GM23248 (cell line): ENCODE measurements around the gene CMTM5. TPM values are rescaled to one million over a fixed set of nuclear protein-coding genes. Genes with fewer than 3 reads are reported as not detected.

Source experiments
- DNase-seq: peaks from one replicate; pipeline ENCODE4 v3.0.0-alpha.2; 2015
- H2AFZ ChIP-seq: fragments of 200-600 bp; sonication (generic); 2 replicates; pipeline ENCODE4 v1.6.1; 2016; ENCODE audit warnings: antibody characterized with exemption
- H3F3A ChIP-seq: fragments of 200-600 bp; sonication (generic); 2 replicates; pipeline ENCODE4 v1.6.1; 2016; ENCODE audit warnings: mild to moderate bottlenecking, antibody characterized with exemption, mixed run types; ENCODE audit not compliant: insufficient read depth
- H3K27ac ChIP-seq: fragments of 200-600 bp; sonication (generic); 2 replicates; pipeline ENCODE4 v1.5.1; 2016; ENCODE audit warnings: mild to moderate bottlenecking
- H3K27me3 ChIP-seq: fragments of 200-600 bp; sonication (generic); replicated peaks from 2 replicates; pipeline ENCODE4 v1.6.1; 2016; ENCODE audit warnings: mild to moderate bottlenecking; ENCODE audit not compliant: insufficient read depth
- H3K36me3 ChIP-seq: fragments of 200-600 bp; sonication (generic); 2 replicates; pipeline ENCODE4 v1.6.1; 2016; ENCODE audit warnings: low read depth, mild to moderate bottlenecking
- H3K4me1 ChIP-seq: fragments of 200-600 bp; sonication (generic); 2 replicates; pipeline ENCODE4 v1.6.1; 2016; ENCODE audit warnings: mild to moderate bottlenecking; ENCODE audit not compliant: insufficient read depth
- H3K4me2 ChIP-seq: fragments of 200-600 bp; sonication (generic); one replicate; pipeline ENCODE4 v1.6.1; 2016; ENCODE audit warnings: mild to moderate bottlenecking; ENCODE audit not compliant: unreplicated experiment
- H3K4me3 ChIP-seq: fragments of 200-600 bp; sonication (generic); 2 replicates; pipeline ENCODE4 v1.5.1; 2016; ENCODE audit warnings: mild to moderate bottlenecking
- H3K79me2 ChIP-seq: fragments of 200-600 bp; sonication (generic); 2 replicates; pipeline ENCODE4 v1.6.1; 2016; ENCODE audit warnings: mild to moderate bottlenecking; ENCODE audit not compliant: insufficient read depth
- H3K9ac ChIP-seq: fragments of 200-600 bp; sonication (generic); 2 replicates; pipeline ENCODE4 v1.6.1; 2016; ENCODE audit warnings: mild to moderate bottlenecking
- H3K9me2 ChIP-seq: fragments of 200-600 bp; sonication (generic); 2 replicates; pipeline ENCODE4 v1.6.1; 2016; ENCODE audit warnings: mixed run types, mild to moderate bottlenecking, moderate library complexity; ENCODE audit not compliant: insufficient read depth
- H3K9me3 ChIP-seq: fragments of 200-600 bp; sonication (generic); one replicate; pipeline ENCODE4 v1.6.1; 2017; ENCODE audit warnings: low read depth
- H4K20me1 ChIP-seq: fragments of 200-600 bp; sonication (generic); 2 replicates; pipeline ENCODE4 v1.6.0; 2016; ENCODE audit not compliant: insufficient read depth
- EZH2 ChIP-seq: fragments of 200-600 bp; sonication (generic); IDR thresholded peaks from 2 replicates; pipeline ENCODE4 v1.6.1; 2018; ENCODE audit warnings: antibody characterized with exemption, mild to moderate bottlenecking; ENCODE audit not compliant: insufficient read depth, poor library complexity, severe bottlenecking
- EZH2phosphoT487 ChIP-seq: fragments of 200-600 bp; sonication (generic); IDR thresholded peaks from 2 replicates; pipeline ENCODE4 v1.6.1; 2018; ENCODE audit warnings: antibody characterized with exemption, moderate library complexity, mild to moderate bottlenecking, low read depth; ENCODE audit not compliant: insufficient read depth
- WGBS, 2 experiments: methylation state at CpG; one replicate each; pipeline ENCODE4 v1.1.6; 2015 to 2017; ENCODE audit warnings: low lambda C conversion rate in 2 of 2, low coverage in 1 of 2; ENCODE audit errors: missing lambda C conversion rate in 2 of 2; 5-methylcytosine and 5-hydroxymethylcytosine counted together
- in situ Hi-C: fragments of 300-500 bp; cut with MboI; formaldehyde crosslinking; loops from 2 replicates; pipeline ENCODE4 v1.15.0; 2020
- polyA plus RNA-seq: library from polyadenylated mRNA; unstranded; fragments of >200 nt; fragmentation: Nextera tagmentation; extraction: Ambion mirVana; gene quantifications from 2 replicates; pipeline ENCODE4 v1.2.1, GENCODE V29; 2016
- total RNA-seq: library from RNA; depleted of rRNA; stranded (reverse); fragments of >200 nt; shearing (Covaris generic); gene quantifications from 2 replicates; pipeline ENCODE4 v1.2.3, GENCODE V29; 2014

CMTM5 gene
- total and polyA plus RNA-seq, 2 experiments from 2014 or later, result not detected

- Histone ChIP-seq H3K9me3 (no peaks in the 10 kb centered on the region), H3F3A (no peaks in the 10 kb centered on the region), H3K4me3 (no peak overlapping the region), H3K27me3 (no peaks in the 10 kb centered on the region), H2AFZ (no peak overlapping the region), H3K4me1 (no peaks in the 10 kb centered on the region), H4K20me1 (no peaks in the 10 kb centered on the region), H3K36me3 (no peaks in the 10 kb centered on the region), H3K27ac (no peak overlapping the region), H3K9ac (no peak overlapping the region), H3K79me2 (no peaks in the 10 kb centered on the region), H3K9me2 (no peaks in the 10 kb centered on the region), H3K4me2 (no peak overlapping the region)
- TF ChIP-seq EZH2, result no peak
- no peak for TF ChIP-seq EZH2phosphoT487
- WGBS, 2 experiments, result 80 to 90% methylated on average over 3 to 6 of the region's 6 CpGs
- no peak for DNase-seq
- in situ Hi-C loops, result no loop called here
Observed at GRCh38 chr14:23348297-23348655, 28.6 kb upstream of the CMTM5 start.

DNA sequence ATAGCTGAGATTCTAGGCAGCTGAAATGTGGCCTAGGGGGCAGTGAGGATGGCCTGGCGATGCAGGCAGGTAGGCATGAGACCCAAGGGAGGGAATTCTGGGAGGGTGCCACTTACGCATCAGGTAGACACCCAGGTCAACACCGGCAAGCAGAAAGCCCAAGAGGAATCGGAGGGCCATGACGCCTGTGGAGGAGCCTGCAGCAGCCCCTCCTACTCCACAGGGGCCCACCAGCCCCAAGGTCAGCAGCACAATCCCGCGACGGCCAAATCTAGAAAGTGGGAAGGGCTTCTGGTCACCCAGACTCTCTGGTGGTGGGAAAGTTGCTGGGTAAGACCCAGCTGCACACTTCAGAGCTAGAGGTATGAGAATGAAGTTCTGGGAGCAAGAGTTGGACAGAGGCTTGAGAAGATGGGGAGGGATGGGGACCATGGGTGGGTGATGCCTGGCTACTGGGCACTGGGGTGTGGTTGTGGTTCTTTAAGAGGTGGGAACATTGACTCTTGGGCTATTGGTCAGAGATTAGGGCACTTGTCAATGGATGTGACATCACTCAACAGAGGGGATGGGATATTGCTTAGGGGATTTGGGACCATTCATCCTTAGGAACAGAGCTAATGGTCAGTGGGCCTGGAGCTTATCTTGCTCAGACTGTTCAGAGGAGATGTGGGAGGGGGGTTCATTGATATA lies 27.5 kb upstream of the CMTM5 start:
- 87 to 94% methylated on average over 8 of the region's 8 CpGs for WGBS, 2 experiments
- Histone ChIP-seq H4K20me1 (no peaks in the 10 kb centered on the region), H3K9ac (no peak overlapping the region), H3K4me2 (no peak overlapping the region), H3K27me3 (no peaks in the 10 kb centered on the region), H3K4me3 (no peak overlapping the region), H3K9me2 (no peaks in the 10 kb centered on the region), H3K79me2 (no peaks in the 10 kb centered on the region), H3F3A (no peaks in the 10 kb centered on the region), H3K4me1 (no peaks in the 10 kb centered on the region), H3K9me3 (no peaks in the 10 kb centered on the region), H3K36me3 (no peaks in the 10 kb centered on the region), H3K27ac (no peak overlapping the region), H2AFZ (no peak overlapping the region)
- TF ChIP-seq EZH2, result no peak
- TF ChIP-seq EZH2phosphoT487, result no peak
- DNase-seq, result no peak
- in situ Hi-C loops, result no loop called here

DNA sequence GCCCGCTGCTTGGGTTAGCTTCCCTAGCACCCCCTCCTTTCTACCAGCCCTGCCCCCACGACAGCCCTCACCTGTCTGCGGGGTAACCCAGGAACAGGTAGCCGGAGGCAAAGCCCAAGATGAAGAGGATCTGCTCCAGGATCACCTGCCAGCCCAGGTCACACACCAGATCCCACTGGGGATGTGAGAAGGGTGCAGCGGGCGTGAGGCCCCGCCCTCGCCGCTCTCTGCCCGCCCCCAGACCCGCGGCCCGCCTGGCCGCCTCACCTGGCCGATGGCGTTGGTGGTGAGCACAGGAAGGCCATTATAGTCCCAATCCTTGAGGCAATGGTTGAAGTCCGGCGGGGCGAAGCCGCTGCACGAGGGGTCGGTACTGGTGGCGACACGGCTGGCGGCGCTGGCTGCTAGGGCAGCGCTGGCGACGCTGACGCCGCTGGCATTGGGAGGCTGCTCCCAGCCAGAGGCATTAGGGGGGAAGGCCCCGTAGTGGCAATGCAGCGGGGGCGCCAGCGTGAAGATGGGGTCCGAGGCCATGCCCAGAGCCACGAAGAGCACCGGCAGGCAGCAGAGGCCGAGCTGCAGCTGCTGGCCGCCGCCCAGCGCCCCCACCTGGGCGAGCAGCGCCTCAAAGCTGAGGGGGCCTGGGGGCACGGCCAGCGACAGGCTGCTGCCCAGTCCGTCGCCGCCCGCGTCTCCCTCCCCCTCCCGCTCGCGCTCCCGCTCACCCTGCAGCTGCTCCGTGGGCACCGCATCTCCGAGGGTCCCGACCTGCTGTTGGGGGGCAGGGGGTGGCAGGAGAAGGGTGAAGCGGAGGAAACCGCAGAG lies 25.0 kb upstream of the CMTM5 start:
- Histone ChIP-seq H3K4me1 (no peaks in the 10 kb centered on the region), H3K9ac (peak overlapping the region; percentile 65), H3K27me3 (no peaks in the 10 kb centered on the region), H3K79me2 (no peaks in the 10 kb centered on the region), H4K20me1 (no peaks in the 10 kb centered on the region), H3K27ac (no peak overlapping the region), H3K9me2 (no peaks in the 10 kb centered on the region), H3F3A (no peaks in the 10 kb centered on the region), H3K9me3 (no peaks in the 10 kb centered on the region), H3K4me2 (peak overlapping the region; percentile 81), H2AFZ (peak overlapping the region; percentile 57), H3K36me3 (no peaks in the 10 kb centered on the region), H3K4me3 (peak overlapping the region; percentile 77)
- whole genome bisulfite sequencing, 2 experiments, result 7 to 10% methylated on average over 50 to 58 of the region's 61 CpGs
- TF ChIP-seq EZH2phosphoT487 (no peak), EZH2 (no peak)
- DNase-seq, result peak; percentile 34
- in situ Hi-C loops, result no loop called here

GRCh38 chr14:23352506-23353432 lies 24.1 kb upstream of the CMTM5 start, which contains the start of gene SLC22A17:
Gene SLC22A17 (minus strand): TSS chr14:23352887.
- Histone ChIP-seq H2AFZ (peak within 1 kb of the TSS; percentile 57), H3K9me2 (no peaks in the 10 kb centered on the region)

More at GRCh38 chr14:23352506-23353432, 24.1 kb upstream of the CMTM5 start, which contains the start of gene SLC22A17:
- TF ChIP-seq EZH2 (no peak), EZH2phosphoT487 (no peak)
- Histone ChIP-seq H3K27ac (peak within 1 kb of the TSS; percentile 44), H4K20me1 (no peaks in the 10 kb centered on the region), H3F3A (no peaks in the 10 kb centered on the region), H3K9ac (peak within 1 kb of the TSS; percentile 65), H3K4me2 (peak within 1 kb of the TSS; percentile 81), H3K79me2 (no peaks in the 10 kb centered on the region), H3K4me3 (peak within 1 kb of the TSS; percentile 77), H3K9me3 (no peaks in the 10 kb centered on the region), H3K4me1 (no peaks in the 10 kb centered on the region), H3K36me3 (0 out of 2 replicates have a peak, but pooled peaks cover 4% of the 10 kb centered on the region), H3K27me3 (no peaks in the 10 kb centered on the region)
- DNase-seq, result peak; percentile 97
- whole genome bisulfite sequencing, 2 experiments, result 0 to 1% methylated on average over 23 to 27 of the region's 42 CpGs
- in situ Hi-C loops, result no loop called here
